ENCODE results near the gene ESR1. TPM values are rescaled to one million over a fixed set of nuclear protein-coding genes. Genes with fewer than 3 reads are reported as not detected.

ESR1 gene
- total RNA-seq, 6 donors from 2014 or later = 0.91 to 4.7 (median 2.8) TPM

- ATAC-seq (ENCODE audit: low FRiP score in 2 of 2) (no peak), DNase-seq (no peak)
- Histone ChIP-seq H3K4me1 (no peaks in the 10 kb centered on the region), H3K36me3 (no peaks in the 10 kb centered on the region), H3K4me3 (no peak overlapping the region), H3K27ac (no peak overlapping the region), H3K27me3 (no peaks in the 10 kb centered on the region), H3K9me3 (no peaks in the 10 kb centered on the region)
- 60 to 77% methylated on average over 6 of the region's 6 CpGs for WGBS, 2 donors
- TF ChIP-seq POLR2A (IDR thresholded peaks at IDR 0.05) (no peak), POLR2AphosphoS5 (IDR thresholded peaks at IDR 0.05) (no peak), EP300 (IDR thresholded peaks at IDR 0.05) (no peak), CTCF (IDR thresholded peaks at IDR 0.05) (no peak)
These were observed 244.6 kb downstream of the ESR1 start for GRCh38 chr6:152052061-152052460.

- no peaks in the 10 kb centered on the region for H3K4me1 ChIP-seq
- H3K27ac ChIP-seq = no peak overlapping the region
- no peaks in the 10 kb centered on the region for H3K36me3 ChIP-seq
- no peaks in the 10 kb centered on the region for H3K27me3 ChIP-seq
- DNase-seq (no peak), ATAC-seq (ENCODE audit: low FRiP score in 2 of 2) (no peak)
- 85 to 100% methylated on average over 1 of the region's 1 CpG for WGBS, 2 donors
- H3K9me3 ChIP-seq = no peaks in the 10 kb centered on the region
- no peak for TF ChIP-seq POLR2A (IDR thresholded peaks at IDR 0.05)
- no peak for TF ChIP-seq POLR2AphosphoS5 (IDR thresholded peaks at IDR 0.05)
- TF ChIP-seq EP300 (IDR thresholded peaks at IDR 0.05) = no peak
- TF ChIP-seq CTCF (IDR thresholded peaks at IDR 0.05) = no peak
- H3K4me3 ChIP-seq = no peak overlapping the region
These were observed 245.8 kb downstream of the ESR1 start for GRCh38 chr6:152053332-152053731.

DNA sequence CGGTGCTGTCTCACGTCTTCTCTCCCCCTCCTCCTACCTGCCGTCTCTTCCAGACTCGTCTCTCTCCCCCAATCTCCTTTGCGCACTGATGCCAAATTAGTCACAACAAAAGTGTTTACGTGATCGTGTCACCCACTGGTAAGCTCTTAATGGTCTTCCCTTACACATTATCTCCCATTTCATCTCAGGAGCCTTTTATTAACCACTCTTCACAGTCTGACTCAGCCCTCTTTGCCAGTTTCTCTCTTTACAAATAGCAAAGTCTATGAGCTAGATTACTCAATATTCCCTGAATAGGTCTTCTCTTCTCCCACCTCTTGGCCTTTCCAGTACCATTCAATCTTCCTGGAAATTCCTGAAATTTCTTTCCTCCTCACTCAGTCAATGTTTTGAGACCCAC, 247.0 kb downstream of the ESR1 start:
- TF ChIP-seq EP300 (IDR thresholded peaks at IDR 0.05) (no peak), POLR2A (IDR thresholded peaks at IDR 0.05) (no peak), POLR2AphosphoS5 (IDR thresholded peaks at IDR 0.05) (no peak), CTCF (IDR thresholded peaks at IDR 0.05) (no peak)
- Histone ChIP-seq H3K36me3 (no peaks in the 10 kb centered on the region), H3K4me3 (no peak overlapping the region), H3K4me1 (no peaks in the 10 kb centered on the region), H3K27me3 (no peaks in the 10 kb centered on the region), H3K9me3 (no peaks in the 10 kb centered on the region), H3K27ac (no peak overlapping the region)
- ATAC-seq (ENCODE audit: low FRiP score in 2 of 2) = no peak
- 46 to 59% methylated on average over 7 of the region's 7 CpGs for WGBS, 2 donors
- DNase-seq = no peak

DNA sequence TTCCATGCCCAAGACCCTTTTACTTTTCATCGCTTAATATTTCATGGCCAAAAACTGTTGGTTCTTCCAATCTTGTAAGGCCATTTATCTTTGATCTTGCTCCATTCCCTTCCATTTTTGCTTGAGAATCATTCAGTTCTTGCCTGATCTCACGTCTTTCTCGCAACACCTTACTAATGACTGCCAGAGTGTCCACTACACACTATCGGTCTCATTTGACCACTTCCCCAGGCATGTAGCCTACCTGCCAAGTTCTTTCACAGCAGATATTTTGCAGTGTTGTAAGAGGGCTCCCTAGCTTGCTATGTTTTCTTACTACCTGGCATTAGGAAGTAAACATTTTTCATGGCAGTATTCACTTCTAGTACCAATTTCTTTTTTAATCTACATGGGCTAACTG, 248.0 kb downstream of the ESR1 start:
- no peak for ATAC-seq (ENCODE audit: low FRiP score in 2 of 2)
- WGBS, 2 donors = 89 to 94% methylated on average over 4 of the region's 4 CpGs
- no peak for TF ChIP-seq EP300 (IDR thresholded peaks at IDR 0.05)
- no peak for TF ChIP-seq CTCF (IDR thresholded peaks at IDR 0.05)
- TF ChIP-seq POLR2AphosphoS5 (IDR thresholded peaks at IDR 0.05) = no peak
- no peak for TF ChIP-seq POLR2A (IDR thresholded peaks at IDR 0.05)
- Histone ChIP-seq H3K9me3 (no peaks in the 10 kb centered on the region), H3K36me3 (no peaks in the 10 kb centered on the region), H3K4me1 (no peaks in the 10 kb centered on the region), H3K4me3 (no peak overlapping the region), H3K27me3 (no peaks in the 10 kb centered on the region), H3K27ac (no peak overlapping the region)
- DNase-seq = no peak

DNA sequence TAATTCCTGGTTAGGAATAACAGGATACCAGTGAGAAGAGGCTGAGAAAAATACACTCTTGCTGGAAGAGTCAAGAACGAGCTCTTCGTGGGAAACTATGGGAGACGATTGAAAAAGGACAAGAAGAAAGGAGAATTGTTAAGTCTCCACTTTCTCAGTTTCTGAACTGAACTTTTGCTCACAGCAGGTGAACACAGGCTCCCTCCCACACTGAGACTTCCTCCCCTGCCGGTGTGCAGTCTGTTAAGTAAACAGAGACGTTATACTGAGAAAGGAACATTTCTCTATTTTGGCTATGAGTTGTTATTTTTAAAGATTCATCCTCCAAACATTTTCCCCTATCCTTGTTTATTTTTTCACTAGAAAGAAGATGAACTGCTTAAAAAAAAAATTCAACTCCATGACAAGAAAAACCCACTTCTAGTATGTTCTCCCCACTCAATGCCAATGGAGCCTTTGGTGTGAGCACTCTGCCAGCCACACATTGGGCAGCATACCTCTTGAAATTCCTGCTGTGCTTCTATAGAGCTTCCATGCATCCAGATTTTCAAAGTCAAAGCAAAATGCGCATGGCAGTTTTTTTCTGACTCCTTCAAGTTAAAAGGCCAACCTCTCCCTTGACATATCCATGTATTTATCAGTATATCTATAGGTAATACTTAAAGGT, 250.5 kb downstream of the ESR1 start:
- no peak overlapping the region for H3K27ac ChIP-seq
- ATAC-seq (ENCODE audit: low FRiP score in 2 of 2) (peak in 1 of 2 donors; percentile 49), DNase-seq (no peak)
- H3K4me1 ChIP-seq = no peaks in the 10 kb centered on the region
- no peak overlapping the region for H3K4me3 ChIP-seq
- H3K27me3 ChIP-seq = no peaks in the 10 kb centered on the region
- 48 to 53% methylated on average over 6 of the region's 6 CpGs for WGBS, 2 donors
- H3K36me3 ChIP-seq = no peaks in the 10 kb centered on the region
- H3K9me3 ChIP-seq = no peaks in the 10 kb centered on the region
- no peak for TF ChIP-seq POLR2A (IDR thresholded peaks at IDR 0.05)
- TF ChIP-seq CTCF (IDR thresholded peaks at IDR 0.05) = no peak
- no peak for TF ChIP-seq POLR2AphosphoS5 (IDR thresholded peaks at IDR 0.05)
- TF ChIP-seq EP300 (IDR thresholded peaks at IDR 0.05) = no peak

Data from upper lobe of left lung (tissue), 6 donors.